Measurements from ENCODE around the gene EML5.

Gene EML5

DNA sequence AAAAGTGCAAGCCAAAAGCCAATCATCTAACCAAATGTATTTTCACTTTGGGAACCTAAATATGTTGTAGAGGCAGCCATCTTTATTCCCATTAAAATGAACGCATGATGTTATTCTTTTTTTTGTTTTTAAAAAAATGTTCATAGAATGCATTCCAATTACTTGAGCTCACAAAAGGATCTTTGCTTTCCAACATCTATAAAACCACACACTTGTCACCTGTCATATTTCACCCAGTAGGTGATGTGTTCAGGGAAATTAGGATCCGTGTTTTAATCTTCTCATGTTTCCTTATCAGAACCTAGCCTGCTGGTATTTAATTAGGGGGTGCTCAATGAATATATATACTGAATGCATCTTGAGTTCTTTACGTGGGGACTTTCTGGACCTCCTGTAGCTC lies 45.3 kb upstream of the EML5 start (continued):
- TF ChIP-seq, protein P1, sequence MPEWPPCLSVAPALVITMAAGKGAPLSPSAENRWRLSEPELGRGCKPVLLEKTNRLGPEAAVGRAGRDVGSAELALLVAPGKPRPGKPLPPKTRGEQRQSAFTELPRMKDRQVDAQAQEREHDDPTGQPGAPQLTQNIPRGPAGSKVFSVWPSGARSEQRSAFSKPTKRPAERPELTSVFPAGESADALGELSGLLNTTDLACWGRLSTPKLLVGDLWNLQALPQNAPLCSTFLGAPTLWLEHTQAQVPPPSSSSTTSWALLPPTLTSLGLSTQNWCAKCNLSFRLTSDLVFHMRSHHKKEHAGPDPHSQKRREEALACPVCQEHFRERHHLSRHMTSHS (tag by site-specific recombination; IDR thresholded peaks at IDR 0.05): no peak
- TF ChIP-seq ZNF157 (tag by site-specific recombination; IDR thresholded peaks at IDR 0.05) (no peak), ZNF658 (tag by site-specific recombination; IDR thresholded peaks at IDR 0.05) (no peak), ZSCAN23 (tag by site-specific recombination; IDR thresholded peaks at IDR 0.05) (no peak)

GRCh38 chr14:88837495-88837894 lies 44.7 kb upstream of the EML5 start:
- Histone ChIP-seq H3K36me3 (ENCODE audit: control insufficient read depth in 2 of 2, insufficient read depth in 1 of 2, low read length in 2 of 2) (peaks cover 3 to 6% of the 10 kb centered on the region in 2 experiments; a peak in 2 of 3 replicates), H3K9me3 (ENCODE audit: control insufficient read depth, insufficient read depth, low read depth, low read length) (no peaks in the 10 kb centered on the region), H3K4me3 (ENCODE audit: low read depth, low read length) (no peak overlapping the region), H3K27ac (ENCODE audit: extremely low read depth, low read depth, low read length) (no peak overlapping the region), H3K4me1 (ENCODE audit: control insufficient read depth, insufficient read depth, low read length) (peaks cover 20% of the 10 kb centered on the region)
- no peak for TF ChIP-seq ZNF423 (tag by site-specific recombination; IDR thresholded peaks at IDR 0.05)
- TF ChIP-seq CTCF (tag by site-specific recombination; IDR thresholded peaks at IDR 0.05): no peak
- no peak for TF ChIP-seq SALL2 (tag by site-specific recombination; IDR thresholded peaks at IDR 0.05; ENCODE audit: borderline replicate concordance)
- no peak for TF ChIP-seq ZNF529 (tag by site-specific recombination; IDR thresholded peaks at IDR 0.05; ENCODE audit: insufficient replicate concordance)
- TF ChIP-seq GLIS1 (tag by site-specific recombination; IDR thresholded peaks at IDR 0.05): no peak
- ChIA-PET POLR2A (interaction anchor here (1.3 kb wide), 1 partner anchor 13 kb away, joined by 3 read pairs; no protein-coding TSS in a partner anchor), CTCF (interaction anchor here (0.6 kb wide), 1 partner anchor 9 kb away, joined by 3 read pairs; no protein-coding TSS in a partner anchor)

DNA sequence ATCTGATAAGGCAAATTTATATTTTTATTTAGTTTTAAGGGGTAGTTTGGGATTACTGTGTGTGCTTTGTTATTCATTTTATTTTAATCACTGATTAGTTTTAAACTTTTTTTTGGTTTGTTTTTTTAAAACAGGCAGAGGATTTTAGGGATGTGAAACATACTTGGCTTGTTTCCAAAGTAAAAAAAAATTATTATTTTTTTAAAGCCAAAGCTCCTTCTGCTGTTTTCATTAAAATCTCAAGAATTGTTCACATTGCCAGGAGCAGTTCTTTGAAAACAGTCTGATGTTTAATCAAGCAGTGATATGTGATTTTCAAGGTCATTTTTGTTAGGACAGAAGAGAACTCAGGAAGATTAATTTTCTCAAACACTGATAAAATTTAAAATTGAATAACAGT lies 42.9 kb upstream of the EML5 start:
- no peak overlapping the region for H3K27ac ChIP-seq (ENCODE audit: extremely low read depth, low read depth, low read length)
- peaks cover 20% of the 10 kb centered on the region for H3K4me1 ChIP-seq (ENCODE audit: control insufficient read depth, insufficient read depth, low read length)
- TF ChIP-seq ZNF2 (tag by site-specific recombination; IDR thresholded peaks at IDR 0.05): no peak
- no peak for TF ChIP-seq ZNF510 (tag by site-specific recombination; IDR thresholded peaks at IDR 0.05; ENCODE audit: insufficient replicate concordance)
- no peak for TF ChIP-seq TCF7L2 (IDR thresholded peaks at IDR 0.05; ENCODE audit: borderline replicate concordance, low read depth, low read length)
- no peak for TF ChIP-seq ZNF19 (tag by site-specific recombination; IDR thresholded peaks at IDR 0.05; ENCODE audit: low read depth)
- no peak for TF ChIP-seq ZBTB6 (tag by site-specific recombination; IDR thresholded peaks at IDR 0.05)
- no peak for TF ChIP-seq ZNF311 (tag by site-specific recombination; IDR thresholded peaks at IDR 0.05; ENCODE audit: borderline replicate concordance)
- TF ChIP-seq ZBTB48 (tag by site-specific recombination; IDR thresholded peaks at IDR 0.05): no peak
- no peak for TF ChIP-seq ZNF132 (tag by site-specific recombination; IDR thresholded peaks at IDR 0.05; ENCODE audit: borderline replicate concordance)
- TF ChIP-seq GLIS2 (tag by site-specific recombination; IDR thresholded peaks at IDR 0.05): no peak
- ChIA-PET CTCF (interaction anchor here (0.7 to 1.5 kb wide), 2 partner anchors 8 to 32 kb away, joined by 3 read pairs; no protein-coding TSS in a partner anchor), POLR2A (no interaction called here)
- no peaks in the 10 kb centered on the region for H3K9me3 ChIP-seq (ENCODE audit: control insufficient read depth, insufficient read depth, low read depth, low read length)
- H3K4me3 ChIP-seq (ENCODE audit: low read depth, low read length): no peak overlapping the region
- H3K36me3 ChIP-seq (ENCODE audit: control insufficient read depth in 2 of 2, insufficient read depth in 1 of 2, low read length in 2 of 2): no peaks in the 10 kb centered on the region

Measured in HEK293 (cell line).